Gastroesophageal sphincter (tissue), 3 donors: ENCODE results near the gene TNFAIP8.

Experiments used
- EP300 ChIP-seq: sonication (generic); formaldehyde crosslinking; IDR thresholded peaks from one replicate; pipeline ENCODE4 v1.6.1; 2017; ENCODE audit warnings: antibody characterized with exemption, mild to moderate bottlenecking
- POLR2A ChIP-seq, 2 donors: fragments of 450-650 bp; IDR thresholded peaks; one replicate each; pipeline ENCODE4 v1.6.1; 2017; ENCODE audit warnings: antibody characterized with exemption in 2 of 2, mild to moderate bottlenecking in 2 of 2, moderate library complexity in 1 of 2
- POLR2AphosphoS5 ChIP-seq: sonication (generic); formaldehyde crosslinking; IDR thresholded peaks from one replicate; pipeline ENCODE4 v1.6.1; 2017; ENCODE audit warnings: antibody characterized with exemption
- TF ChIP-seq, protein P1 (sequence below), 4 experiments: fragments of 200-600 bp in 2 of 4; fragments of 450-650 bp in 2 of 4; sonication (generic) in 1 of 4; IDR thresholded peaks; one replicate each; pipeline ENCODE4 v1.5.1; 2017 to 2019; ENCODE audit warnings: antibody characterized with exemption in 4 of 4, mild to moderate bottlenecking in 2 of 4, moderate library complexity in 2 of 4

DNA sequence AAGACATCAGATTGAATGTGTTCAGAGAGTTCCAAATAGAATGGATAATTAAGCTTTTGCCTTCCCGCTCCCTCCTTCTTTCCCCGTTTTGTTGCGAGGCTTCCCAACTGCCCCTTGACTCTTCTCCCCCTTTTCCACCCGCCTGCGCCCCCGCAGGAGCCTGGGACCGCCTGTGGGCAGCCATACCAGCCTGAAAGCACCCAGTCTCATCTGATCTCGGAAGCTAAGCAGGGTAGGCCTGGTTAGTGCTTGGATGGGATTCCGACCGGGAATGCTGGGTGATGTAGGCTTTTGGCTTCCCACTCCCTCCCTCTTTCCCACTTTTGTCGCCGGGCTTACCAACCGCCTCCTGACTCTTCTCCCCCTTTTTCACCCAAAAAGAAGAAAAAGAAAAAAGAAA lies 89.7 kb downstream of the TNFAIP8 start:
- no peak for TF ChIP-seq EP300
- TF ChIP-seq, protein P1, sequence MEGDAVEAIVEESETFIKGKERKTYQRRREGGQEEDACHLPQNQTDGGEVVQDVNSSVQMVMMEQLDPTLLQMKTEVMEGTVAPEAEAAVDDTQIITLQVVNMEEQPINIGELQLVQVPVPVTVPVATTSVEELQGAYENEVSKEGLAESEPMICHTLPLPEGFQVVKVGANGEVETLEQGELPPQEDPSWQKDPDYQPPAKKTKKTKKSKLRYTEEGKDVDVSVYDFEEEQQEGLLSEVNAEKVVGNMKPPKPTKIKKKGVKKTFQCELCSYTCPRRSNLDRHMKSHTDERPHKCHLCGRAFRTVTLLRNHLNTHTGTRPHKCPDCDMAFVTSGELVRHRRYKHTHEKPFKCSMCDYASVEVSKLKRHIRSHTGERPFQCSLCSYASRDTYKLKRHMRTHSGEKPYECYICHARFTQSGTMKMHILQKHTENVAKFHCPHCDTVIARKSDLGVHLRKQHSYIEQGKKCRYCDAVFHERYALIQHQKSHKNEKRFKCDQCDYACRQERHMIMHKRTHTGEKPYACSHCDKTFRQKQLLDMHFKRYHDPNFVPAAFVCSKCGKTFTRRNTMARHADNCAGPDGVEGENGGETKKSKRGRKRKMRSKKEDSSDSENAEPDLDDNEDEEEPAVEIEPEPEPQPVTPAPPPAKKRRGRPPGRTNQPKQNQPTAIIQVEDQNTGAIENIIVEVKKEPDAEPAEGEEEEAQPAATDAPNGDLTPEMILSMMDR (IDR thresholded peaks at IDR 0.05) = no peak
- no peak for TF ChIP-seq POLR2AphosphoS5
- TF ChIP-seq POLR2A (IDR thresholded peaks at IDR 0.05) = no peak
